Esophagus (tissue), 2 donors: ENCODE data around the gene SLC9A8. TPM values are rescaled to one million over a fixed set of nuclear protein-coding genes. Genes with fewer than 3 reads are reported as not detected.
"Not testable (repeated sequence)": the region's sequence is repeated elsewhere in the genome, so short reads cannot be mapped to it uniquely, and the experiment has no call there.

Experiments
- H3K27ac ChIP-seq, 2 donors: one replicate each; pipeline ENCODE4 v1.5.1; 2013; ENCODE audit warnings: low read depth in 2 of 2, mild to moderate bottlenecking in 2 of 2, inconsistent platforms in 1 of 2, low read length in 1 of 2, moderate library complexity in 1 of 2
- H3K27me3 ChIP-seq, 2 donors: one replicate each; pipeline ENCODE4 v1.6.1; 2013; ENCODE audit warnings: low read length in 2 of 2, control low read depth in 1 of 2, mild to moderate bottlenecking in 1 of 2; ENCODE audit not compliant: insufficient read depth in 2 of 2, control insufficient read depth in 1 of 2
- H3K36me3 ChIP-seq, 2 donors: one replicate each; pipeline ENCODE4 v1.6.1; 2013; ENCODE audit warnings: low read length in 1 of 2; ENCODE audit not compliant: control insufficient read depth in 2 of 2, insufficient read depth in 2 of 2
- H3K4me1 ChIP-seq, 2 donors: one replicate each; pipeline ENCODE4 v1.6.1; 2013; ENCODE audit warnings: low read length in 1 of 2; ENCODE audit not compliant: control insufficient read depth in 2 of 2, insufficient read depth in 2 of 2
- H3K4me3 ChIP-seq, 2 donors: one replicate each; pipeline ENCODE4 v1.5.1; 2013; ENCODE audit warnings: low read length in 2 of 2, mild to moderate bottlenecking in 2 of 2, low read depth in 1 of 2, moderate library complexity in 1 of 2
- H3K9me3 ChIP-seq, 2 donors: one replicate each; pipeline ENCODE4 v1.6.1; 2013; ENCODE audit warnings: mild to moderate bottlenecking in 2 of 2, low read depth in 1 of 2, low read length in 1 of 2, moderate library complexity in 1 of 2; ENCODE audit not compliant: control insufficient read depth in 2 of 2, insufficient read depth in 1 of 2
- WGBS, 2 donors: extraction: QIAGEN DNeasy Blood & Tissue Kit; methylation state at CpG; one replicate each; pipeline ENCODE4 v1.1.7; 2013; 5-methylcytosine and 5-hydroxymethylcytosine counted together
- polyA plus RNA-seq, 2 donors: library from polyadenylated mRNA; stranded (reverse); fragments of 200-250 nt; gene quantifications; one replicate each; pipeline ENCODE4 v1.2.3, GENCODE V29; 2013
- donor health status: healthy with polysubstance abuse.
- donor health status: Bipolar disorder and iron deficiency.

SLC9A8 gene
- polyA plus RNA-seq, 2 donors, result 11.5 to 16.6 TPM

GRCh38 chr20:49853640-49854039 lies 41.0 kb downstream of the SLC9A8 start:
- WGBS, 2 donors, result 79 to 80% methylated on average over 5 of the region's 5 CpGs
- H3K36me3 ChIP-seq, result peaks cover 2 to 20% of the 10 kb centered on the region in 2 donors

GRCh38 chr20:49854190-49854875 lies 41.7 kb downstream of the SLC9A8 start:
- WGBS, 2 donors, result 79 to 85% methylated on average over 10 of the region's 10 CpGs
- no peaks in the 10 kb centered on the region for H3K9me3 ChIP-seq
- H3K27ac ChIP-seq, result no peak overlapping the region
- H3K4me1 ChIP-seq, result peaks cover 2 to 11% of the 10 kb centered on the region in 2 donors
- peaks cover under 1 to 17% of the 10 kb centered on the region in 2 donors for H3K36me3 ChIP-seq
- H3K27me3 ChIP-seq, result no peaks in the 10 kb centered on the region
- H3K4me3 ChIP-seq, result no peak overlapping the region

More at GRCh38 chr20:49853640-49854039, 41.0 kb downstream of the SLC9A8 start:
- Histone ChIP-seq H3K27ac (peak overlapping the region in 1 of 2 donors; percentile 58), H3K4me3 (no peak overlapping the region), H3K9me3 (no peaks in the 10 kb centered on the region), H3K4me1 (peaks cover 2 to 7% of the 10 kb centered on the region in 2 donors), H3K27me3 (no peaks in the 10 kb centered on the region)

- 97 to 98% methylated on average over 3 of the region's 3 CpGs for WGBS, 2 donors
- Histone ChIP-seq H3K27me3 (no peaks in the 10 kb centered on the region), H3K4me3 (no peak overlapping the region), H3K27ac (no peak overlapping the region), H3K36me3 (peaks cover 0 to 20% of the 10 kb centered on the region in 2 donors), H3K4me1 (peaks cover 0 to 7% of the 10 kb centered on the region in 2 donors), H3K9me3 (no peaks in the 10 kb centered on the region)
These were observed 44.3 kb downstream of the SLC9A8 start for GRCh38 chr20:49856904-49857303.

GRCh38 chr20:49858076-49858585 lies 45.5 kb downstream of the SLC9A8 start:
- no peak overlapping the region for H3K4me3 ChIP-seq
- H3K4me1 ChIP-seq, result peaks cover 0 to 7% of the 10 kb centered on the region in 2 donors
- H3K27ac ChIP-seq, result no peak overlapping the region
- no peaks in the 10 kb centered on the region for H3K9me3 ChIP-seq
- no peaks in the 10 kb centered on the region for H3K27me3 ChIP-seq
- peaks cover 0 to 20% of the 10 kb centered on the region in 2 donors for H3K36me3 ChIP-seq
- WGBS, 2 donors, result 91% methylated on average over 2 of the region's 2 CpGs

GRCh38 chr20:49859011-49859410 lies 46.4 kb downstream of the SLC9A8 start:
- no peak overlapping the region for H3K27ac ChIP-seq
- H3K36me3 ChIP-seq, result peaks cover 2 to 15% of the 10 kb centered on the region in 2 donors
- H3K9me3 ChIP-seq, result no peaks in the 10 kb centered on the region
- 87 to 91% methylated on average over 6 of the region's 6 CpGs for WGBS, 2 donors
- H3K27me3 ChIP-seq, result no peaks in the 10 kb centered on the region
- H3K4me3 ChIP-seq, result no peak overlapping the region
- peaks cover 0 to 3% of the 10 kb centered on the region in 2 donors for H3K4me1 ChIP-seq

- peaks cover 0 to 3% of the 10 kb centered on the region in 2 donors for H3K4me1 ChIP-seq
- H3K27ac ChIP-seq, result no peak overlapping the region
- no peaks in the 10 kb centered on the region for H3K27me3 ChIP-seq
- H3K4me3 ChIP-seq, result no peak overlapping the region
- peaks cover 2 to 16% of the 10 kb centered on the region in 2 donors for H3K36me3 ChIP-seq
- H3K9me3 ChIP-seq, result no peaks in the 10 kb centered on the region
These were observed 47.2 kb downstream of the SLC9A8 start for GRCh38 chr20:49859807-49860206.

GRCh38 chr20:49861232-49861631 lies 48.6 kb downstream of the SLC9A8 start:
- H3K36me3 ChIP-seq, result peaks cover 12 to 14% of the 10 kb centered on the region in 2 donors
- H3K9me3 ChIP-seq, H3K4me3 ChIP-seq, H3K4me1 ChIP-seq, H3K27me3 ChIP-seq: not testable (repeated sequence)
- WGBS, 2 donors, result 91 to 94% methylated on average over 3 of the region's 3 CpGs
- peak overlapping the region; percentile 17 to 20 for H3K27ac ChIP-seq

- WGBS, 2 donors, result 88 to 91% methylated on average over 6 of the region's 6 CpGs
- Histone ChIP-seq H3K9me3 (no peaks in the 10 kb centered on the region), H3K36me3 (peaks cover 12 to 17% of the 10 kb centered on the region in 2 donors)
These were observed 50.1 kb downstream of the SLC9A8 start for GRCh38 chr20:49862607-49863200.

GRCh38 chr20:49863666-49864065 lies 51.0 kb downstream of the SLC9A8 start:
- Histone ChIP-seq H3K36me3 (peaks cover 12 to 22% of the 10 kb centered on the region in 2 donors), H3K9me3 (no peaks in the 10 kb centered on the region), H3K4me3 (no peak overlapping the region), H3K27ac (no peak overlapping the region), H3K4me1 (peaks cover 0 to 3% of the 10 kb centered on the region in 2 donors), H3K27me3 (no peaks in the 10 kb centered on the region)
- 94 to 97% methylated on average over 6 of the region's 6 CpGs for WGBS, 2 donors

More at GRCh38 chr20:49862607-49863200, 50.1 kb downstream of the SLC9A8 start:
- Histone ChIP-seq H3K4me3 (no peak overlapping the region), H3K4me1 (peaks cover 0 to 3% of the 10 kb centered on the region in 2 donors), H3K27me3 (no peaks in the 10 kb centered on the region), H3K27ac (no peak overlapping the region)
